HG03103 (cell line): ENCODE data around the gene IFNA10.
"Not testable (repeated sequence)": the region's sequence is repeated elsewhere in the genome, so short reads cannot be mapped to it uniquely, and the experiment has no call there.

Experiments
- ATAC-seq: cut with Tn5 transposase; IDR thresholded peaks from one replicate; pipeline ENCODE4 v1.9.1; 2021; ENCODE audit warnings: low read depth; ENCODE audit not compliant: unreplicated experiment

The IFNA10 gene

DNA sequence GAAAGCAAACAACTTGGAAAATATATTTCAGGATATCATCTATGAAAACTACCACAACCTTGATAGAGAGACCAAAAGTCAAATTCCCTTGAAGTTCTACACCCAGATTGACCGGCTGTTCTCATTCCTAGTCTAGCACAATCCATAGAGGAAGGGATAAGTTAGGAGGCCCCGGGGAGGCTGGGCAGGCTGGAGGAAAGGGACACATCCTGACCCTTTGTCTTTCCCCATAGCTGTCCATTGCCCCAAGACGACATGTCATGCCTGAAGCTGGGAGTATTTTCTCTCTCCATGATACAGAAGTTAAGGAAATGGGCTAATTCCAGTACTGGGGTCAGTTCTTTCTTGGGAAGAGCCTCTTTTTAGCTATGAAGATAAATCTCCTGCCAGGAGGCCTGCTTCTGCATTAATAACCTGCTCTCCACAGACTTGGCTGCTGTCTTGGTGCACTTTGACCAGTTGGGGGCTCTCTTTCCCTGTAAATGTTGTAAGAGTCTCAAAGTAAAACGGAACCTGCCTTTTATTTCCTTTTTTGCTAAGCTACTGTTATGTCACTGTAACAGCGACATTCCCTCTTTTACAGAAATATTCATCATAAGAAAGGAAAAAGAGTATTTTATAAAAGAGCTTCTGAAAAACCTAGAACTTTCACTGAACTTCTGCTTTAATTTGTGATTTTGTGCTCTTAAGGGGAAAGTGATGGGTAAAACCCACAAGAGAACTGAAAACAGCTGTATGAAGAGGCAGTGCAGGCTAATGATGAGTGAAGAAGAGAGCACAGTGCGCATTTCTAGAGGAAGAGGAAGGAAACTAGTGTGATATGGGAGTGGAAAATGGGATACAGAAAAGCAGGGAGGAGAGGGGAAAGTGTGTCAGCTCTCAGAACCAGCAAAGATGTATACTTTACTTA, 11.8 kb downstream of the IFNA10 start:
- peak; percentile 92 for ATAC-seq

DNA sequence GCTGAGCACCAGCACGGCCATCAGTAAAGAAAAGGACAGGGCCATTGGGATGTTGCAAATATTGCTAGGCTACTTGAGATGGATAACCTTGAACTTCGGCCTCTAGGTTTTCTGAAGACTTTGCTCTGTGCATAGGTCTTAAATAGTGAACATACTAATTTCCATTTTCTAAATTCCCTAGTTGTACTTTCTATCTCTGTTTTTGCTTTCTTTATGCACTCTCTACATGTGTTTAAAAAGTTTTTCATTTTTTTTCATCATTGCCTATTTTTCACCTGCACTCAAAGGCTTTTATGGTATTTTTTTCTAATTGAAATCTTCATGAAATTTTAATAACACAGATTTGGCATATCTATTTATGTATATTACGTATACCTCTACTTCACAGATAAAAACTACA, 19.5 kb downstream of the IFNA10 start, which contains the start of gene IFNA4:
Gene IFNA4, minus strand, starts transcription at position 101 of the 400 bp plus-strand sequence. Its CDS starts 56 bp downstream, at position 45.
- not testable (repeated sequence) for ATAC-seq

DNA sequence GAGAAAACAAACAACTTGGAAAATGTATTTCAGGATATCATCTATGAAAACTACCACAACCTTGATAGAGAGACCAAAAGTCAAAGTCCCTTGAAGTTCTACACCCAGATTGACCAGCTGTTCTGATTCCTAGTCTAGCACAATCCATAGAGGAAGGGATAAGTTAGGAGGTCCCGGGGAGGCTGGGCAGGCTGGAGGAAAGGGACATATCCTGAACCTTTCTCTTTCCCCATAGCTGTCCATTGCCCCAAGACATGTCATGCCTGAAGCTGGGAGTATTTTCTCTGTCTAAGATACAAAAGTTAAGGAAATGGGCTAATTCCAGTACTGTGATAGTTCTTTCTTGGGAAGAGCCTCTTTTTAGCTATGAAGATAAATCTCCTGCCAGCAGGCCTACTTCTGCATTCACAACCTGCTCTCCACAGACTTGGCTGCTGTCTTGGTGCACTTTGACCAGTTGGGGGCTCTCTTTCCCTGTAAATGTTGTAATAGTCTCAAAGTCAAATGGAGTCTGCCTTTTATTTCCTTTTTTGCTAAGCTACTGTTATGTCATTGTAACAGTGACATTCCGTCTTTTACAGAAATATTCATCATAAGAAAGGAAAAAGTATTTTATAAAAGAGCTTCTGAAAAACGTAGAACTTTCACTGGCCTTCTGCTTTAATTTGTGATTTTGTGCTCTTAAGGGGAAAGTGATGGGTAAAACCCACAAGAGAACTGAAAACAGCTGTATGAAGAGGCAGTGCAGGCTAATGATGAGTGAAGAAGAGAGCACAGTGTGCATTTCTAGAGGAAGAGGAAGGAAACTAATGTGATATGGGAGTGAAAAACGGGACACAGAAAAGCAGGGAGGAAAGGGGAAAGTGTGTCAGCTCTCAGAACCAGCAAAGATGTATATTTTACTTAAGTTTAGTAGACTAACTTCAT, 23.9 kb downstream of the IFNA10 start:
- ATAC-seq, result peak; percentile 94

DNA sequence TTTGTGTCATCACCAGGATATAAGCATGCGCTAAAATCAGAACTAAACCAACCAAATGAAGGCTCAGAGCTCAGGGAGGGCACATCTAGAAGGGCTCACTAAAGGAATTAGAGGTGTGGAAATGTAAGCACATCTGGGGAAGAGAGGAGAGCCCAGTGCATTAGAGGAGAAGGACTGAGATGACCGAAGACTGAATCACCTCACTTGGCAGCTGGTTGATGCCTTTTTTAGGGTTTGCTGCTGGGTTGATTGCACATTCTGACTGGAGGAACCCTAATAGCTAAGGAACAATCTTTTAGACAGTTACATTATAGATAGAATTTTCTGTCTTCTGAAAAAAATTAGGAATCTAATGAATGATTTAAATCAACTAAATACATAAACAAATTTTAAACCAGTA, 32.3 kb downstream of the IFNA10 start:
- ATAC-seq, result no peak

DNA sequence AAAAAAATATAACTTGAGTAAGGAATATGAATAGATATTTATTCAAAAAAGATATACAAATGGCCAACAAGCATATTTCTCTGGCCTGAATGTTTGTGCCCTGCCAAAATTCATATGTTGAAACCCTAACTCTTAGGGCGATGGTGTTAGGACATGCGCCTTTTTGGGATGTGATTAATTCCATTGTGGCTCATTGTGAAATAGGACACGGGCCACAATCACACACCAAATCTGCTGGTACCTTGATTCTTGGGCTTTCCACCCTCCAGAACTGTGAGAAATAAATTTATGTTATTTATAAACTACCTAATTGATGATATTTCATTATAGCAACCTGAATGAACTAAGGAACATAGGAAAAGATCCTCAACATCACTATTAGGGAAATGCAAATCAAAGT, 34.8 kb downstream of the IFNA10 start:
- no peak for ATAC-seq

DNA sequence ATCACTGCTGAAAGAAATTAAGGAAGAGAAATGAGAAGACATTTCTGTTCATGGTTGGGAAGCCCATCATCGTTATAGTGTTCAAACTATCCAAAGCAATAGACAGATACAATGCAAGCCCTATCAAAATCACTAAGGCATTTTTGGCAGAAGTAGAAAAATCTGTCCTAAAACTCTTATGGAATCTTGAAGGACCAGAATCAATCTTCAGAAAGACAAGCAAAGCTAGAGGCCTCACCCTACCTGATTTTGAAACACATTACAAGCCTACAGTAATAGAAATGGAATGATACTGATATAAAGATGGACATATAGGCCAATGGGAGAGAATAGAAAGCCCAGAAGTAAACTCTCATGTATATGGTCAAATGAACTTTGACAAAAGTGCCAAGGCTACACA, 35.6 kb downstream of the IFNA10 start:
- no peak for ATAC-seq

DNA sequence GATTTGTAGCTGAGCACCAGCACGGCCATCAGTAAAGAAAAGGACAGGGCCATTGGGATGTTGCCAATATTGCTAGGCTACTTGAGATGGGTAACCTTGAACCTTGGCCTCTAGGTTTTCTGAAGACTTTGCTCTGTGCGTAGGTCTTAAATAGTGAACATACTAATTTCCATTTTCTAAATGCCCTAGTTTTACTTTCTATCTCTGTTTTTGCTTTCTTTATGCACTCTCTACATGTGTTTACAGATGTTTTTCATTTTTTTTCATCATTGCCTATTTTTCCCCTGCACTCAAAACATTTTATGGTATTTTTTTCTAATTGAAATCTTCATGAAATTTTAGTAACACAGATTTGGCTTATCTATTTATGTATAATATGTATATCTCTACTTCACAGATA, 40.4 kb downstream of the IFNA10 start, which contains the start of gene IFNA21:
Gene IFNA21, minus strand, starts transcription at position 101 of the 400 bp plus-strand sequence. Its CDS starts 48 bp downstream, at position 53.
- ATAC-seq, result not testable (repeated sequence)

DNA sequence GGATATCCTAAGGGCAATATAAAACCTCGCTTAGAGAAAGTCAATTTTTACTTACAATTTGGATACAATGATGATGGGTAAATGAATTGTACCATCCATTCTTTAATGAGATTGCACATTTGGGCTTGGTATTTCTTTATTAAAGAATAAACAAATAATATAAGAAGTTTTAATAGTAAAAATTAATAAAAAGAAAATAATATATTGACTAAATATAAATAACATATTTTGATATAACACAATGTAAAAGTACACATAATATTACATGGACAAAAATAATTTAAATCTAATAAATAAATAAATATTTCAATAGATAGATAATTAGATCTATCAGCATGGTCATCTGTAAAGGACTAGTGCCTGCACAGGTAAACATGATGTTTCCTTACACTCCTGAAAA, 41.4 kb downstream of the IFNA10 start:
- ATAC-seq, result no peak

DNA sequence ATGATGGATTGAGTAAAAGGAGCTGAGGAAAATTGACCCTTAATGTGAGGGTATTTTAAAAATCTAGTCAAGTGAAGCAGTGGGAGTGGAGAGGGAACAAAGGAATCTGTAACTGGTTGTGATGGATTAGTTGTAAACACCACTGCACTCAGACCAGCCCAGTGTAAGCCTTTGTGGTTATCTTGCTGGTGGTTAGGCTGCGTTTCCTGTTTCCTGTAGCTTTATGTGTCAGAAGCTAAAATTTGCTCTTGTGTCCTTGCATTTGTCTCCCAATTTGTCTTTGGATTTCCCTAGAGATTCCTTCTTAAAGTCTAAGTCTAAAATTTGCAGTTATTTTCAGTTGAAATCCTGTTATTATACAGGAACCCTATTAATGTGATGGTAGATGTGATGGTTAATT, 46.8 kb downstream of the IFNA10 start:
- peak; percentile 97 for ATAC-seq
